Endothelial cell of umbilical vein (primary cell): ENCODE results near the gene PARP1. TPM values are rescaled to one million over a fixed set of nuclear protein-coding genes. Genes with fewer than 3 reads are reported as not detected.

ENCODE experiments used
- BruUV-seq: library from RNA; stranded (reverse); fragments of 400-500 nt; replicated peaks from 2 replicates; lab custom pipeline; 2021; lab: Mats Ljungman, UMichigan
- CTCF ChIA-PET: fragments of 300-600, 350-600 bp; sonication (Branson Sonifier 250); formaldehyde crosslinking; loops from one replicate; lab custom pipeline; 2021; ENCODE audit warnings: antibody characterized with exemption, inconsistent platforms; lab: Charles Lee
- POLR2A ChIA-PET: fragments of 300-600, 350-600 bp; sonication (Branson Sonifier 250); formaldehyde crosslinking; loops from one replicate; lab custom pipeline; 2021; ENCODE audit warnings: antibody characterized with exemption, inconsistent platforms; lab: Charles Lee
- DNase-seq: peaks from one replicate; pipeline ENCODE4 v3.0.0-alpha.2; 2011; ENCODE audit warnings: low read depth, low spot score
- FAIRE-seq: peaks from 2 replicates; lab custom pipeline; 2011; peaks lifted over from hg19 to GRCh38; lab: Jason Lieb, UNC
- H2AFZ ChIP-seq: 2 replicates; pipeline ENCODE4 v1.6.0; 2012; ENCODE audit warnings: low read depth, low read length, control low read depth, inconsistent platforms
- H3K27ac ChIP-seq: 2 replicates; pipeline ENCODE4 v1.5.1; 2011; ENCODE audit warnings: low read depth, mild to moderate bottlenecking, control low read depth, low read length, moderate library complexity; ENCODE audit not compliant: insufficient read depth
- H3K27me3 ChIP-seq, 2 experiments: 2 replicates each; pipeline versions ENCODE4 v1.6.0 to v1.6.1; 2011; ENCODE audit warnings: low read length in 2 of 2, mixed read lengths in 1 of 2; ENCODE audit not compliant: control insufficient read depth in 2 of 2, insufficient read depth in 2 of 2
- H3K36me3 ChIP-seq, 2 experiments: 2 replicates in 1 of 2; 3 replicates in 1 of 2; pipeline ENCODE4 v1.5.1; 2011; ENCODE audit warnings: low read length in 2 of 2, mild to moderate bottlenecking in 1 of 2, moderate library complexity in 1 of 2; ENCODE audit not compliant: control insufficient read depth in 2 of 2, insufficient read depth in 2 of 2; ENCODE audit errors: extremely low read depth in 1 of 2
- H3K4me1 ChIP-seq: 3 replicates; pipeline ENCODE4 v1.5.1; 2011; ENCODE audit warnings: mild to moderate bottlenecking, low read length; ENCODE audit not compliant: control insufficient read depth, insufficient read depth; ENCODE audit errors: extremely low read depth
- H3K4me2 ChIP-seq: 2 replicates; pipeline ENCODE4 v1.6.1; 2011; ENCODE audit warnings: low read length, control low read depth, mixed read lengths; ENCODE audit not compliant: insufficient read depth
- H3K4me3 ChIP-seq, 3 experiments: fragments of 200-600 bp in 1 of 3; sonication (generic), shearing (Covaris generic) in 1 of 3; replicated peaks in 1 of 3; 2 replicates each; pipeline ENCODE4 v1.5.1; 2011 to 2016; ENCODE audit warnings: control low read depth in 3 of 3, low read length in 3 of 3, mild to moderate bottlenecking in 2 of 3, inconsistent platforms in 1 of 3, low read depth in 1 of 3, moderate library complexity in 1 of 3; ENCODE audit not compliant: insufficient read depth in 1 of 3
- H3K79me2 ChIP-seq: 2 replicates; pipeline ENCODE4 v1.6.0; 2012; ENCODE audit warnings: low read length, inconsistent platforms; ENCODE audit not compliant: control insufficient read depth, insufficient read depth
- H3K9ac ChIP-seq: replicated peaks from 2 replicates; pipeline ENCODE3; 2011; ENCODE audit warnings: low read length, control low read depth; ENCODE audit not compliant: insufficient read depth; ENCODE audit errors: extremely low read depth
- H3K9me1 ChIP-seq: replicated peaks from 3 replicates; pipeline ENCODE4 v1.6.0; 2011; ENCODE audit warnings: mild to moderate bottlenecking, low read length; ENCODE audit not compliant: control insufficient read depth, insufficient read depth; ENCODE audit errors: extremely low read depth
- H3K9me3 ChIP-seq: replicated peaks from 2 replicates; pipeline ENCODE4 v1.5.1; 2012; ENCODE audit warnings: low read length, inconsistent platforms; ENCODE audit not compliant: control insufficient read depth, insufficient read depth
- H4K20me1 ChIP-seq: replicated peaks from 2 replicates; pipeline ENCODE3; 2011; ENCODE audit warnings: mild to moderate bottlenecking, low read length; ENCODE audit not compliant: control insufficient read depth, insufficient read depth; ENCODE audit errors: extremely low read depth
- CTCF ChIP-seq, 2 donors: IDR thresholded peaks; 1 replicate in 1 of 2; 2 replicates in 1 of 2; pipeline ENCODE4 v1.5.1; 2011; ENCODE audit warnings: low read length in 2 of 2, mild to moderate bottlenecking in 2 of 2, moderate library complexity in 2 of 2, control low read depth in 1 of 2, inconsistent platforms in 1 of 2, low read depth in 1 of 2; ENCODE audit not compliant: insufficient read depth in 1 of 2; ENCODE audit errors: extremely low read depth in 1 of 2
- FOS ChIP-seq: IDR thresholded peaks from 2 replicates; pipeline ENCODE4 v1.6.1; 2011; ENCODE audit warnings: mild to moderate bottlenecking, low read length, moderate library complexity, borderline replicate concordance; ENCODE audit not compliant: insufficient read depth
- dilution Hi-C: fragments of 300-500 bp; cut with MboI; formaldehyde crosslinking; loops from one replicate; pipeline ENCODE4 v1.15.0; 2019; ENCODE audit warnings: low sequenced_read_pairs; ENCODE audit not compliant: extremely low pct_ligation_motif_present
- intact Hi-C: fragments of 100-400 bp; cut with micrococcal nuclease; formaldehyde crosslinking; loops from one replicate; pipeline ENCODE4 v1.10.0; 2022
- polyA plus RNA-seq, 4 experiments: library from polyadenylated mRNA; depleted of rRNA in 3 of 4; stranded (reverse) in 3 of 4; unstranded in 1 of 4; fragments of >200 nt; gene quantifications; 2 replicates each; pipeline versions ENCODE4 v1.2.1 to v1.2.3, GENCODE V29; 2011 to 2012; ENCODE audit warnings: missing spikeins in 1 of 4
- total RNA-seq: library from RNA; stranded (reverse); gene quantifications from 2 replicates; pipeline ENCODE4 v1.2.3, GENCODE V29; 2021

PARP1 gene
- total and polyA plus RNA-seq, 2 donors (not counting 3 experiments of a cell fraction or from before 2014, with no cell fraction given), result 136 to 160 TPM

GRCh38 chr1:226424221-226425003, 16.5 kb upstream of the PARP1 start:
- CTCF ChIA-PET, result interaction anchor here (0.7 to 7.4 kb wide), 6 partner anchors 11 to 184 kb away, joined by 3 to 29 read pairs (median 4); partner anchors contain the start of gene PARP1
- DNase-seq (peak; percentile 24), FAIRE-seq (peak; percentile 55)

More at GRCh38 chr1:226424221-226425003, 16.5 kb upstream of the PARP1 start:
- Histone ChIP-seq H3K27me3 (peaks cover 5 to 6% of the 10 kb centered on the region in 2 experiments), H3K27ac (no peak overlapping the region), H3K79me2 (no peaks in the 10 kb centered on the region), H3K36me3 (no peaks in the 10 kb centered on the region), H3K4me2 (no peak overlapping the region), H3K9ac (no peak overlapping the region), H2AFZ (no peak overlapping the region), H3K4me1 (no peaks in the 10 kb centered on the region), H3K9me3 (no peaks in the 10 kb centered on the region), H3K9me1 (no peaks in the 10 kb centered on the region), H4K20me1 (no peaks in the 10 kb centered on the region), H3K4me3 (no peak overlapping the region)
- dilution Hi-C loops, result no loop called here
- intact Hi-C loops, result loop anchor here (1.0 kb wide), 1 partner anchor 184 kb away; no protein-coding TSS in a partner anchor
- POLR2A ChIA-PET, result no interaction called here
- BruUV-seq, result no TSS peak
- TF ChIP-seq FOS (no peak), CTCF (IDR thresholded peaks at IDR 0.05; ENCODE audit: extremely low read depth in 1 of 2, insufficient read depth in 1 of 2, low read depth in 1 of 2, low read length in 2 of 2) (peak; percentile 24 to 32)
